GM21737 (cell line): ENCODE results near the gene ZC3H12D.
A peak's percentile ranks its signal among the peaks of the same experiment; 100 is the strongest.
"Not testable (repeated sequence)": the region's sequence is repeated elsewhere in the genome, so short reads cannot be mapped to it uniquely, and the experiment has no call there.

Experiments
- ATAC-seq: cut with Tn5 transposase; IDR thresholded peaks from one replicate; pipeline ENCODE4 v1.9.1; 2021; ENCODE audit warnings: mild to moderate bottlenecking, moderate library complexity; ENCODE audit not compliant: unreplicated experiment

The ZC3H12D gene

GRCh38 chr6:149484733-149485700 lies at the start of gene ZC3H12D:
Gene ZC3H12D (minus strand): TSS chr6:149485014. CDS start chr6:149474543, 10,471 bp downstream.
- ATAC-seq: peak; percentile 39

DNA sequence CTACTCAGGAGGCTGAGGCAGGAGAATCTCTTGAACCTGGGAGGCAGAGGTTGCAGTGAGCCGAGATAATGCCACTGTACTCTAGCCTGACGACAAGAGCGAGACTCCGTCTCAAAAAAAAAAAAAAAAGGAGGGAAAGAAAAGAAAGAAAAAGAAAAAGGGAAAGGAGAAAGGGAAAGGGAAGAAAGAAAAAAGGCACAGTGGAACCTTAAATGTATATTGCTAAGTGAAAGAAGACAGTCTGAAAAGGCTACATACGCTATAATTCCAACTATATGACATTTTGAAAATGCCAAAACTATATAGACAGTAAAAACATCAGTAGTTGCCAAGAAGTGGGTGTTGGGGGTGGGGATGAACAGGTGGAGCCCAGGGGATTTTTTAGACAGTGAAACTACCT lies 44.8 kb upstream of the ZC3H12D start:
- no peak for ATAC-seq

DNA sequence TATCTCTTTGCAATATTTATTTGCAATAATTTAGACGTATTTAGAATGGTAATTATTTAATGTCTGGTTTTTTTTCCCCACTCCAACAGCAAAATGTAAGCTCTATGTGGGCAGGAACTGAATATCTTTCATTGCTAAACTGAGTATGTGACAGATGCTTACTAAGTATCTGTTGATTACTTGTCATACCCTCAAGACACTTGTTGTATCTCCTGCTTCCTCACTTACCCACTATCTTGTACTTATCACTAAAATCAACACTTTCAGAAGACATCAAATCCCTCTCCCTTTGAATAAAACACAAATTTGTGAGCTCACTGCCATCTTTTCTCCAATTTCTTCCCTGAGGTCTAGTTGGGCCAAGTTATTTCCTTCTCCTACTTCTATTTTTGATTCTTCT lies 30.7 kb upstream of the ZC3H12D start:
- no peak for ATAC-seq

DNA sequence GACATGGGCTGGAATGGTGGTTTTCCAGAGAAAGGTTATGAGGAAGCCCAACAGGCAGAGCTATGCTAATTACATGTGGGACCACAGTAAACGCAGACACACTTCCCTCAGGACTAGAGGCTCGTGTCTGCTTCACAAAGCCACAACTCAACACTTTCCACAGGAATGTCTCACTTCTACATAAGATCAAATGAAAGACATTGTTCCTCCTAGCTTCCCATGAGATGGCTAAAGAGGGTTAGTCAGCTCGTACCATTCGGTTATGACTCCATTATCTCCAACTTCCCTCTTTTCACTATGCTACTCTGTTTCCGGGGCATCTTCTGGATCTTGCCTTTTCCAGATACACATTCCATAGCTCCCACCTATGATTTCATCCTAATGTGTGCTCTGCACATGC lies 29.1 kb upstream of the ZC3H12D start:
- ATAC-seq: no peak

DNA sequence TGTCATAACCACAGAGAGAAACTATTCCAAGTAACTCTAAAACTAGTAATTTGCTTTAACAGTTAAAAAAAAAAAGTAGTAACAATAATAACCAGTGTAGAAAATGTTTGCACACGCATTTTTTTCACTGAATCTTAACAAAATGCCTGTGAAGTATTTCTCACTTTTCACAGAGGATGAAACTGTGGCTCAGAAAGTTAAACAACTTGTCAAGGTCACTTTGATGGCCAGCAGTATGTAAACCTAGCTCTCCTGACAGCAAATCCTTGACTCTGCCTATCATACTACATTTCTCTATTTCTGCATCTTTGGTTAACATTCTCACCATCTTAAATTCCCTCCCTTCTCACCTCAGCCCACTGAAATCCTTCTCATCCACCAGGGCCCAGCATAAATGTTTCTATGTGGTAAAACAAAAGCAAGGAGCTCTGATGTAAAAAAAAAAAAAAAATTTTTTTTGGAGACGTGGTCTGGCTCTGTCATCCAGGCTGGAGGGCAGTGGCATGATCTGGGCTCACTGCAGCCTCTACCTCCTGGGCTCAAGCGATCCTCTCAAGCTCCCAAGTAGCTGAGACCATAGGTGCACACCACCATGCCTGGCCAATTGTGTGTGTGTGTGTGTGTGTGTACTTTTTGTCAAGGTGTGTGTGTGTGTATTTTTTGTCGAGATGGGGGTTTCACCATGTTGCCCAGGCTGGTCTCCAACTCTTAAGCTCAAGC lies 26.1 kb upstream of the ZC3H12D start:
- no peak for ATAC-seq

GRCh38 chr6:149508485-149508884 lies 23.7 kb upstream of the ZC3H12D start:
- ATAC-seq: no peak

- no peak for ATAC-seq
Observed at GRCh38 chr6:149503872-149504271, 19.1 kb upstream of the ZC3H12D start.

GRCh38 chr6:149503276-149503675 lies 18.5 kb upstream of the ZC3H12D start:
- no peak for ATAC-seq

DNA sequence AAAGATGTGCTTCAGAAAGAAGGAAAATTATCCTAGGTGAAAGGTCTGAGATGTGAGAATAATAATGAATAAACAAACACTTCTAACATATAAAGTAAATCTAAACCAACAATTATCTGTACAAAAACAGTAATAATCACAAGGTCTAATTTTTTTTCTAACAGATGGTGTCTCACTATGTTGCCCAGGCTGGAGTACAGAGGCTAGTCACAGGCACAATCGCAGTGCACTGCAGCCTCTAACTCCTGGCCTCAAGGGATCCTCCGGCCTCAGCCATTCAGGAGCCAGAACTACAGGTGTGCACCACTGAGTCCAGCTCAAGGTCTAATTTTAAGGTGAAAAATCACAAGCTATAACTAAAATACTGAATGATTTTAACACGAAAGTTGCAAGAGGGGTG lies 17.0 kb upstream of the ZC3H12D start:
- no peak for ATAC-seq

DNA sequence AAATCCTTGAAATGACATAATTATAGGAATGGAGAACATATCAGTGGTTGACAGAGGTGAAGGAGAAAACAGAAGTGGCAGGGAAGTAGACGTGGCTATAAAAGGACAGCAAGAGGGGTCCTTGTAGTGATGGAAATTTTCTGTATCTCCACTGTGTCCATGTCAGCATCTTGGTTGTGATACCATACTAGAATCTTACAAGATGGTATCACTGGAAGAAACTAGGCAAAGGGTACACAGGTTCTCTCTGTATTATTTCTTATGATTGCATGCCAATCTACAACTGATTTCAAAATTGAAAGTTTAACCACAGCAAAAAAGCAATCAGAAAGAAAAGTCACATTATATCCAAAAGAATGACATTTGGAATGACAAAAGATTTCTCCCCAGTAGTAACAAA lies 16.4 kb upstream of the ZC3H12D start:
- ATAC-seq: no peak

DNA sequence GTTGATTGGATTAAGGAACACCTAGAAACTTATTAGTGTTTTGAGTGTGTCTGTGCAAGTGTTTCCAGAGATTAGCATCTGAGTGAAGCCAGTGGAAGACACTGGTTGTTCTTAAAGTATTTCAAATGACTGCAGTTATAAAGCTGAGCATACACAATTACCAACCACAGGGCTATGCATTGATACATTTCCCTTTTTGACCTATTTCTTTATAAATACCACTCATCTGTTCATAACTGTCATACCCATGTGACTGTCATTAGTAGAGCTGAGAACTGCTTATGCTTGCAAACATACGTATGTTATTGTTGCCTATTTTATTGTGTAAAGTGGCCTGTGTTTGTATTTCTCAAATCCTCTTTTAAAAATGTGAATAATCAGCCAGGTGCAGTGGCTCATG lies 15.3 kb upstream of the ZC3H12D start:
- no peak for ATAC-seq

GRCh38 chr6:149499066-149499465 lies 14.3 kb upstream of the ZC3H12D start:
- no peak for ATAC-seq

DNA sequence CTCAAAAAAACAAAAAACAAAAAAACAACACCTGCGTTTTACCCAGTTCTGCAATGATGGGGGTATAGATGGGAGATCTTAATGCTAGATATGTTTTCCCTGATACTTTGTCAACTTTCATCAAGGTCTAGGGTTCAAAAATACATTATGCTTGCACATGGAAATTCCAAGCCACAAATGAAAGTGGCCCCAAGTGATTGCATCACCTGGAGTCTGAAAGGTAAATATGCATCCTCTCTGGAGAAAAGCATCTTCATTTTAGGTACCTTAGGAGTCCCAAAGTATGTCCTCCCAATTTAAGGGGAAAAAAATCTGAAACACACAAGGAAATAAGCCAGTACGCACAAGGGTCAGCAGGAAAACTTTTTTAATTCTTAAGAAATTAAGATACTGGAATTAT lies 12.6 kb upstream of the ZC3H12D start:
- no peak for ATAC-seq

DNA sequence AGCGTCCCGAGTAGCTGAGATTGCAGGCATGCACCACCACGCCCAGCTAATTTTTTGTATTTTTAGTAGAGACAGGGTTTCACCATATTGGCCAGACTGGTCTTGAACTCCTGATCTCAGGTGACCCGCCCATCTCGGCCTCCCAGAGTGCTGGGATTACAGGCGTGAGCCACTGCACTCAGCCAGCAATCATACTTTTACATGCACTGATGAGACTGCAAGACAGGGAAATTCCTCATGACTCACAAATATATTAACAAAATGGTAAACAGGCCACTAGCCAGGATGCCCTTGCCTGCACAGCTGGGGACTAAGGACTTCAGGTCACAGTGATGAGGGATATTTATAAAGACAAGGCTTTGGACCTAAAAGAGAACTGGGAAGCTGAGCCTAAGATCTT lies 11.8 kb upstream of the ZC3H12D start:
- ATAC-seq: not testable (repeated sequence)

DNA sequence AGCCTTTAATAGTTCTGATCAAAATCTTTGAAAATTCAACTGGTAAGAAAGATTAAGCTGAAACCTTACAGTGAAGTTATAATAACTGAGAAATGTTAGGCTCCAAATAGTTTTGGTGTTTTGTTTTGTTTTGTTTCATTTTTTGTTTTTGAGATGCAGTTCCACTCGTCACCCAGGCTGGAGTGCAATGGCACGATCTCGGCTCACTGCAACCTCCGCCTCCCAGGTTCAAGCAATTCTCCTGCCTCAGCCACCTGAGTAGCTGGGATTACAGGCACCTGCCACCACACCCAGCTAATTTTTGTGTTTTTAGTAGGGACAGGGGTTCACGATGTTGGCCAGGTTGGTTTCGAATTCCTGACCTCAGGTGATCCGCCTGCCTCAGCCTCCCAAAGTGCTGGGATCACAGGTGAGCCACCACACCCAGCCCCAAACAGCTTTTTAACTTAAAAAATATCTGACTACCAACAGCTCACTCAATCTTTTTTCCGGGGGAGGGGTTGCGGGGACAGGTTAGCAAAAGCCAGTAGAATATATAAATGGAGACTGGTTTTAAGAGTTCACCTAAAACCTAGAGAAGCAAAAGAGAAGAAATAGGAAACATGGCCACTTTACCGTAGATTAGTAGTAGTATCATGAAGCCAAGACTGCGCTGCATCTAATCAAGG lies 10.7 kb upstream of the ZC3H12D start:
- not testable (repeated sequence) for ATAC-seq

- peak; percentile 69 for ATAC-seq
Observed at GRCh38 chr6:149494810-149495209, 10.0 kb upstream of the ZC3H12D start.

DNA sequence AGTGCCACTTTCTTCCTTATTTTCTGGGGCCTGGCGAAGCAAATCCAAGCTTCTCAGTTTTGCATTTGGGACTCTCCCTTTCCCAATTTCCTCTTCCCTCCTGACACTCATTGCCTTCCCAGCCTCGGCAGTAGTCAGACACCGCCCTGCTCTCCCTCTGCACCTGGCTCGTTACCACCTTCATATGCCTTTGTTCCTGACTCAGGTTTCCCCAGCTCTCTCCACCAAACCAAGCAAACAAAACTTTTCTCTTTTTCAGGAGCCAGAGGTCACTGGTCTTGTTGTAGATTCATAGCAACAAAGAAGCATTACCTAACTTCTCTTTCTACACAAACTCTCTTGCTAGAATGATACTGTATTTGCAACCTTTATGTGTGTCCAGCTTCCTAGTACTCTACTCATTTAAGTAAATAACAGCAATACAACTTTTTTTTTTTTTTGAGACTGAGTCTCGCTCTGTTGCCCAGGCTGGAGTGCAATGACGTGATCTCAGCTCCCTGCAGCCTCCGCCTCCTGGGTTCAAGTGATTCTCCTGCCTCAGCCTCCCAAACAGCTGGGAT lies 9.0 kb upstream of the ZC3H12D start:
- no peak for ATAC-seq

- ATAC-seq: no peak
Observed at GRCh38 chr6:149492798-149493343, 8.1 kb upstream of the ZC3H12D start.

GRCh38 chr6:149489967-149490366 lies 5.2 kb upstream of the ZC3H12D start:
- no peak for ATAC-seq

DNA sequence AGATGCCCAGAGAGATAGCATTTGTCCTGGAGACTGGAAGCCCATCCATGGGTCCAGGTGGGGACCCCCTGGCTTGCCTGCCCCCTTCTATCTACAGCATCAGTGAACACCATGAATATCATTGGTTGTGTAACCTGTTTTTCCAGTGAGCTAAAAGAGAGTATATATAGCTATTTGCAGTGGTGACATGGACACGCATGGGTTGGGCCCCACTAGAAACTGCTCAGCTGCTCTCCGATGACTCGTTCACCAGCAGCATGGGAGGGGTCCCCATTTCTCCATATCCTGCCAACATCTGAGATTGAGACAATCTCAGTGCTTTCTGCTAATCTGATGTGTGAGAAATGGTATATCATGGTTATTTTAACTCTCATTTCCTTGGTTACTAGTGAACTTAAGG lies 4.0 kb upstream of the ZC3H12D start:
- no peak for ATAC-seq

DNA sequence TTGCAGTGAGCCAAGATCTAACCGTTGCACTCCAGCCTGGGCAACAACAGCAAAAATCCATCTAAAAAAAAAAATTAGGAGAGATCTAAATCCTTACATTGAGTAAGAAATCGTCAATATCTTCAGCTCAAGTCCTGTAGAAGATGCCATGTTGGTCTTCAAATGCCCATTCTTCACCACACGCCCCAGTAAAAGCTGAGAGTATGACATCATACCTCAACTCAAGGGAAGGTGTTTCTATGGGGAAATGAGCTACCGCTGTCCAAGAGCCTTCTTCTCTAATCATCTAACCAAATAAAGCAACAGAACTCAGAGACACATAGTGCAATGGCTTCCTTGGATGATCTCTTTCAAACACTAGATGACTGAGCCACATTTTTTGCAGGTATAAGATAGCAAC lies 2.5 kb upstream of the ZC3H12D start:
- ATAC-seq: no peak
